Suppressor macrophage treated with lipopolysaccharide for 4 hours (primary cell): ENCODE results near the gene SMIM1.
A peak's percentile ranks its signal among the peaks of the same experiment; 100 is the strongest.

Experiments
- DNase-seq: peaks from one replicate; pipeline ENCODE4 v3.0.0-alpha.2; 2020

SMIM1 gene, protein sequence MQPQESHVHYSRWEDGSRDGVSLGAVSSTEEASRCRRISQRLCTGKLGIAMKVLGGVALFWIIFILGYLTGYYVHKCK

DNA sequence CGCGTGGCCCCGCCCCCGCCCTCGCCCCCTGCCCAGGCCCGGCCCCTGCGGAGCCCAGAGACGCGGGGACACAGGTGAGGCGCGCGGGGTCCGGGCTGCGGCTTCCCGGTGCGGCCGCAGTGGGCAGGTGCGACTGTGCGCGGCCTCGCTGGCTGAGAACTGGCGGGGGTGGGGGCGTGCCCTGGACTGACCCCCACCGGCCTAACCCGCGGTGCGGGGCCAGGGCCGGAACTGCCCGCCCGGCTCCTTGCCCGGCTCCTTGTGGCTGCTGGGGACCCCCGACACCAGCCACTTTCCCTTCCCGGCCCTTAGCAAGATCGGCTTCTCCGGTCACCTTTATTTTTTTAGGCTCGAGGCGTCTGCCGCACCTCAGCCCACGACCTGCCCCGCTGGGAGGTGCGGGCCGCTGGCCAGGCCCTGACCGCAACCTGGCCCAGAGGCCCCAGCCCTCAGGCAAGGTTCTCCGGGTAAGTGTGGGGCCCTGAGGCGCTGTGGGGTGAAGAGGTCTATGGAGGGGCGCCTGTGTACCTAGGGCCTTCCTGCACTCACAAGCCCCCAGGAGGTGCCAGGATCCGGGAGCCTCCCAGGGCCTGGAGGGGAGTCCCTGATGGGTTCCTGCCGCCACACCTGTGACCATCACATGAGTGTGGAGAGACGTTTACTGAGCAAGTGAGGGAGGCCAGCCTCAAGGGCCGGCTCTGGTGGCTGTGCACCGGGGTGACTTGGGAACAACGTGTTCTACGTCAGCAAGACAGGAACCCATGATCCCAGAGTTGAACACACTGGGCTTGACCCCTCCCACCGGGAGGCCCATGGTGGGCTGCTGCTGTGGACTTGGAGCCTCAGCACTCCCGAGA is at the start of gene SMIM1:
TSS of gene SMIM1 (plus strand) at position 35 of the 857 bp plus-strand sequence. CDS start 2,625 bp downstream, outside the sequence.
- DNase-seq = no peak

DNA sequence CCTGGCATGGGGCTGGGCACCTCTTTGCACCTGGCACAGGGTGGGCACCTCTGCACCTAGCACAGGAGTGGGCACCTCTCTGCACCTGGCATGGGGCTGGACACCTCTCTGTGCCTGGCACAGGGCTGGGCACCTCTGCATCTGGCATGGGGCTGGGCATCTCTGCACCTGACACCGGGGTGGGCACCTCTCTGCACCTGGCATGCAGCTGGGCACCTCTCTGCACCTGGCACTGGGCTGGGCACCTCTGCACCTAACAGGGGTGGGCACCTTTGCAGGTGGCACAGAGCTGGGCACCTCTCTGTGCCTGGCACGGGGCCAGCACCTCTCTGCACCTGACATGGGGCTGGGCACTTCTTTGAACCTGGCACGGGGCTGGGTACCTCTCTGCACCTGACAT is 49.7 kb upstream of the SMIM1 start:
- no peak for DNase-seq

DNA sequence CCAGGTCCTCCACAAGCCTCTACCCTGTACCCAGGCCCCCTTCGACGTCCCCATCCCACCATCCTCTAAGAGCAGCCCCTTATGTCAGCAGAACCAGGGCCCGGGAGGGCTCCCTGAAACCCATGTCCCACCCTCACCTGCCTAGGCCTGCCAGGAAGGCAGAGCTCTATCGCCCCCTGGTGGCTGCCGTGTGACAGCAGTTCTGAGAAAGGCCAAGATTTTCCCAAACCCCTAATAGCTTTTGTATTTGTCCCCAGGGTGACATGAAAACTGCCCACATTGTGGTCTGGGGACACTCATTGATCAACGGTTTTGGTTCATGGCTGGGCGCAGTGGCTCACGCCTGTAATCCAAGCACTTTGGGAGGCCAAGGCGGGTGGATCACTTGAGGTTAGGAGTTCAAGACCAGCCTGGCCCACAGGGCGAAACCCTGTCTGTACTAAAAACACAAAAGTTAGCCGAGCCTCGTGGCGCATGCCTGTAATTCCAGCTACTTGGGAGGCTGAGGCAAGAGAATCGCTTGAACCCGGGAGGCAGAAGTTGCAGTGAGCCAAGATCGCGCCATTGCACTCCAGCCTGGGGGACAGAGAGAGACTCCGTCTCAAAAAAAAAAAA is 48.0 kb upstream of the SMIM1 start:
- peak; percentile 80 for DNase-seq

DNA sequence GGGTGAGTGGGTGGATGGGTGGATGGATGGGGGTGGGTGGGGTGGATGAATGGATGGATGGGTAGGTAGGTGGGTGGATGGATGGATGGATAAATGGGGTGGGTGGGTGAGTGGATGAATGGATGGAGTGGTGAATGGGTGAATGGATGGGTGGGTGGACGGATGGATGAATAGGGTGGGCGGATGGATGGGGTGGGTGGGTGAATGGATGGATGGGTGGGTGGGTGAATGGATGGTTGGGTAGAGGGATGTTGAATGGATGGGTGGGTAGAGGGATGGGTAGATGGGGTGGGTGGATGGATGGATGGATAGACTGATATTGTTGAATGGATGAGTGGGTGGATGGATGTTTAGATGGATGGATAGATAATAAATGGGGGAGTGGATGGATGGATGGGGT is 47.2 kb upstream of the SMIM1 start:
- no peak for DNase-seq

DNA sequence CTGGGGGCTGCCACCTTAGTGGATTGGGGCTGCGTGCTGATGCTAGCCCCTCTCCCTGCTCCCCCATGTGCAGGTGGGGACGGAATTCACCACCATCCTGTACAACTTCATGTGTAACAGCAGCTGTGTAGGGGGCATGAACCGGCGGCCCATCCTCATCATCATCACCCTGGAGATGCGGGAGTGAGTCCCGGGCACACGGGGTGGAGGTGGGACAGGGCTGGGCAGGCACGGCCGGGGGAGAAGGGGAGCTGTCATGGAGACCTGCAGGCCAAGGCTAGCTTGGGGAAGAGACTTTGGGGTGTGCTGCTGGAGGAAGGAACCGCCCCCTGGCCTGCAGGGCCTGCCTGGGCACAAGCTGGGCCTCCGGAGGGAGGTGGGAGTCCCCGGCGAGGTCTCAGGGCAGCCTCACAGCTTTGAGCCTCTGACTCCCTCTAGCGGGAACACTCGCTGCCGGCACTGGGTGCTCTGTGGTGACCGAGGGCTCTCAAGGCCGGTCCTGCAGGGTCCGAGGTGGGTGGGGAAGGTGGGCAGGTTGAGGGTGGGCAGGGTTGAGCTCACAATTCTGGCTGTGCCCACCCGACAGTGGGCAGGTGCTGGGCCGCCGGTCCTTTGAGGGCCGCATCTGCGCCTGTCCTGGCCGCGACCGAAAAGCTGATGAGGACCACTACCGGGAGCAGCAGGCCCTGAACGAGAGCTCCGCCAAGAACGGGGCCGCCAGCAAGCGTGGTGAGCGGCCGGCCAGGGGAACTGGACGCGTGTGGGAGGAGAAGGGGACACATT is 45.3 kb upstream of the SMIM1 start:
- DNase-seq = peak; percentile 31

DNA sequence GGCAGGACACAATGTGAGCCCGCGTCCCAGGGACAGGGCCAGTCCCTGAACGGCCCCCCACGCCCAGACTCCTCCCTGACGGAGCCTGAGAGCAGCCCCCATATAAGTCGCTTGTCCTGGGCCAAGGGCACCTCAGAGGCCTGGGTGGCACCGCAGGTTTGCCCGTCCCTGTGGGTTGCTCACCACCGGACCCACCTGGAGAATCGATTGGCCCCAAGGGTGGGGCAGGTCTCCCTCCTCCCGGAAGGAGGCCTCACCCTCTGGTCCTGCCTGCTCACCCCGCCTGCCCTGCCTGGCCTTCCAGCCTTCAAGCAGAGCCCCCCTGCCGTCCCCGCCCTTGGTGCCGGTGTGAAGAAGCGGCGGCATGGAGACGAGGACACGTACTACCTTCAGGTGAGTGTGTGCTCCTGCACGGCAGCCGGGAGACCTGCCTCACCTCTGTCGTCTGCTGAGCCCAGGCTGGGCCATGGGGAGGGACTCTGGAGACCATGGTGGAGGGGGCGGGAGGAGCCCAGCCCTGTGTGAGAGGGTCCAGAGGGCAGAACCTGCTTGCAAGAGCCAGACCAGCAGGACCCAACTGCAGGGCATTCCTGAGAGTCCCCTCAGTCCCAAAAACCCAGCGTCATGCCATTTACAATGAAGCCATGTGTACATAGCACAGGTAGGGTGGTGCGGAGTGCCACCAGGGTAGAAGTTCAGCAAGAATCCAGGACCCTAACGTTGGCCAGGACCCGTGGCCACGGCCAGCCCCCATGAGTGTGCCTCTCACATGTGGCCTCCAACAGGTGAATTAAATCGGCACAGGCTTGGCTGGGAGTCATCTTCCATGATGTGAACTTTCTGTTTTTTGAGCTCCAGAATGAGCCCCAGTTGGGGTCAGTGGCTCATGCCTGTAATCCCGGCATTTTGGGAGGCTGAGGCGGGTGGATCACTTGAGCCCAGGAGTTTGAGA is 44.4 kb upstream of the SMIM1 start:
- no peak for DNase-seq

DNA sequence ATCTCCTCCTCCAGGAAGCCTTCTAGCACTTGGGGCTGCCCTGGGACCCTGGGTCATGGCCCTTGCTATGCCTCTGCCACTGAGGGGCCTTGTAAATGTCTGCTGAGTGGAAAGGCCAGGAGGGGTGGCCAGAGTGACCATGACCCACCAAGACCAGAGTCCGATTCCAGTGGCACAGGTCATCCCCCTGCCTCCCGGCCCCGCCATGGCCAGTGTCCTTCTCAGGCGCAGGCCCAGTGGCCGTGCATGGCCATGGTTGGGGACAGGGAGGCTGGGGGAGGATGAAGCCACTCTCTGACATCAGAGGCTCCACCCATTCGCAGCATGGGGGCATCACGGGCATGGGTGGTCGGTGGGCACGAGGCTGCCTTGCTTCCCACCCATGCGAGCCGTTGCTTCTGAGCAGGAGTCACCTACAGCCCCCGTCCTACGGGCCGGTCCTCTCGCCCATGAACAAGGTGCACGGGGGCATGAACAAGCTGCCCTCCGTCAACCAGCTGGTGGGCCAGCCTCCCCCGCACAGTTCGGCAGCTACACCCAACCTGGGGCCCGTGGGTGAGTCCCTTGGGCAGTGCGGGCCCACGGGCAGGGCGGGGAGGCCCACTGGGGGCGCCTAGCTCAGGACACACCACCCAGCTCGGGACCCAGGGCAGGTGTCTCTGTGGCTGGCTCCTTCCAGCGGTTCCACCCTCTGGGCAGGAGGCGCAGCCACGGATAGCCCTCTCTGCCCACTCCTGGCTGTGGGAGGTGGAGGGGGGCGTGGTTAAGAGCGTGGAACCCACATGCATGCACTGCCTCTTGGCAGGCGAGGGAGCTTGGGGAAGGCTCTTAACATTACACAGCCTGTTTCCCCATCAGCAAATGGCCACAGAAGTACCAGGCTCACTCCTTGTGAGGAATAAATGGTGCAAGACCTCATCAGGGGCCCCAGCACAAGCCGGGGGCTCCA is 42.7 kb upstream of the SMIM1 start:
- no peak for DNase-seq

DNA sequence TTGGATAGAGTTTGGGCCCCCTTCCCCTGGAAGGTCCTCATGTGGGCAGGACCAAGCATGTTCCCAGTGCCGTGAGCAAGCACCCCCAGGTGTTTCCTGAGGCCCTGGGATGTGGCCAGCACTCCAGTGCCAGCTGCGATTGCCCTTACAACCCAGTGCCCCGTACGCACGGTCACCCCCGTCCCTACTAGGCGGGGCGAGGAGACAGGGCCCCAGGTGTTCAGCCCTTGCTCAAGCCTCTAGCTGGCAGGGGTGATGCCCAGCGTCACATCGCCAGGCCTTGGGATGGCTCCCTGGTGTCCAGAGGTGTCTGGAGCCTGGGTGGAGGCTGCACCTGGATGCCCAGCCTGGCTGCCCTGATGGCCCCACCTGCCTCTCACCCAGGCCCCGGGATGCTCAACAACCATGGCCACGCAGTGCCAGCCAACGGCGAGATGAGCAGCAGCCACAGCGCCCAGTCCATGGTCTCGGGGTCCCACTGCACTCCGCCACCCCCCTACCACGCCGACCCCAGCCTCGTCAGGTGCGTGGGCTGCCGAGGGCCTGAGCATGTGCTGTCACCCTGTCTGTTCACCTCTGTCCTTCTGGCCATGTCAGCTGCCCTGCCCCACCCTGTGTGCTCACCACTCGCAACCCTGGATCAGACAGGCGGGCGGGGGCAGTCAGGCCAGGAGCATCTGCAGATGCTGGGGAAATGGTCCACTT is 41.9 kb upstream of the SMIM1 start:
- DNase-seq = no peak

DNA sequence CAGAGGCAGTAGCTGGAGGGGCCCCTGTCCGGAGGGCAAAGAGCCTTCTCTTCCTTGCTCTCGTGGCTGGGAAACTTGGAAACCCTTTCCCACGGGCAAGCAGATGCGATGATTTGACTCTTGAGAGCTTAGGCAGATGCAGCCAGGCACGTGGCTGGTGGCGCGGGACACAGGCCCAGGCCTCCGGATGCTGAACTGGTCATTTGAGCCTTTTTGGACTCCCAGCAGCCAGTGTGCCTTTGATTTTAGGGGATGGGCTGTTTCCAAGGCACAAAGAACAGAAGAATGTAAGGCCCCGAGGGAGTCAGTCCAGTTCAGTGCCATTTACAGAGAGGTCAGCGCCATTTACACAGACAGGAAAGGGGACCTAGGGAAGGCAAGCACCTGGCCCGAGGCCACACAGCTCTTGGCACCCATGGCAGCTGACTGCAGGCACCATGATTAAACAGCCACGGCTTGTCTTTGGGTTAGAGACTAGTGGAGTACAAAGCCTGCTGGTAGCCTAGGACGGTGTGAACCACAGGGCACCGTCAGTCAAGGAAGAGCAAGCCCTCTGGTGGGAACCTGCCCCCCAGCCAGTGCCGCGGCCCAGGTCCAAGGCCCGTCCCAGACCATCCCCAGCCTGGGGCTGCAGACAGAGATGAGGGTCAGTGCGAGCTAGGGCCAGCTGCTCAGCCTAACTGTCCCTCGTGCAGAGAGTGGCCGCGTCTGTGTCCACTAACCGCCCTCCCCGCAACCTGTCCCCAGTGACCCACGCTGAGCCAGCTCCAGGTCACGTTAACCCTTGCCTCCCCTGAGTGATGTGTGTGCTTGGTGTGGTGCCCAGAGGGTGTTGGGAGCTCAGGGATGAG is 40.7 kb upstream of the SMIM1 start:
- no peak for DNase-seq

DNA sequence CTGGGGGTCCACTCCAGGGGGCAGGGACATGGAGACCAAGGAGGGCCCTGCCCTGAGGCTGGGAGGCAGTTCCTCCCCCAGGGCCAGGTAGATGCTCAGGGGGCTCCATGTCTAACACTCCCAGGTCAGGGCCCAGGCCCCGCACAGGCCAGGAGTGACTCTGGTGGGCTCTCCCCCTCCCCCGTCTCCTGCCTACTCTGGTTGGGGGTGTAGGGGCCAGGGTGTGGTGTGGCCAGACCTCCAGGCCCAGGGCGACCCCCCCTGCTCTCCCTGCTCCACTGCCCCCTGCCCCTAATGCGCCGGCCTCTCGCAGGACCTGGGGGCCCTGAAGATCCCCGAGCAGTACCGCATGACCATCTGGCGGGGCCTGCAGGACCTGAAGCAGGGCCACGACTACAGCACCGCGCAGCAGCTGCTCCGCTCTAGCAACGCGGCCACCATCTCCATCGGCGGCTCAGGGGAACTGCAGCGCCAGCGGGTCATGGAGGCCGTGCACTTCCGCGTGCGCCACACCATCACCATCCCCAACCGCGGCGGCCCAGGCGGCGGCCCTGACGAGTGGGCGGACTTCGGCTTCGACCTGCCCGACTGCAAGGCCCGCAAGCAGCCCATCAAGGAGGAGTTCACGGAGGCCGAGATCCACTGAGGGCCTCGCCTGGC is 40.0 kb upstream of the SMIM1 start:
- no peak for DNase-seq

DNA sequence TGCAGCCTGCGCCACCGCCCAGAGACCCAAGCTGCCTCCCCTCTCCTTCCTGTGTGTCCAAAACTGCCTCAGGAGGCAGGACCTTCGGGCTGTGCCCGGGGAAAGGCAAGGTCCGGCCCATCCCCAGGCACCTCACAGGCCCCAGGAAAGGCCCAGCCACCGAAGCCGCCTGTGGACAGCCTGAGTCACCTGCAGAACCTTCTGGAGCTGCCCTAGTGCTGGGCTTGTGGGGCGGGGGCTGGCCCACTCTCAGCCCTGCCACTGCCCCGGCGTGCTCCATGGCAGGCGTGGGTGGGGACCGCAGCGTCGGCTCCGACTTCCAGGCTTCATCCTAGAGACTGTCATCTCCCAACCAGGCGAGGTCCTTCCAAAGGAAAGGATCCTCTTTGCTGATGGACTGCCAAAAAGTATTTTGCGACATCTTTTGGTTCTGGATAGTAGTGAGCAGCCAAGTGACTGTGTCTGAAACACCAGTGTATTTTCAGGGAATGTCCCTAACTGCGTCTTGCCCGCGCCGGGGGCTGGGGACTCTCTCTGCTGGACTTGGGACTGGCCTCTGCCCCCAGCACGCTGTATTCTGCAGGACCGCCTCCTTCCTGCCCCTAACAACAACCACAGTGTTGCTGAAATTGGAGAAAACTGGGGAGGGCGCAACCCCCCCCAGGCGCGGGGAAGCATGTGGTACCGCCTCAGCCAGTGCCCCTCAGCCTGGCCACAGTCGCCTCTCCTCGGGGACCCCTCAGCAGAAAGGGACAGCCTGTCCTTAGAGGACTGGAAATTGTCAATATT is 39.3 kb upstream of the SMIM1 start:
- no peak for DNase-seq

DNA sequence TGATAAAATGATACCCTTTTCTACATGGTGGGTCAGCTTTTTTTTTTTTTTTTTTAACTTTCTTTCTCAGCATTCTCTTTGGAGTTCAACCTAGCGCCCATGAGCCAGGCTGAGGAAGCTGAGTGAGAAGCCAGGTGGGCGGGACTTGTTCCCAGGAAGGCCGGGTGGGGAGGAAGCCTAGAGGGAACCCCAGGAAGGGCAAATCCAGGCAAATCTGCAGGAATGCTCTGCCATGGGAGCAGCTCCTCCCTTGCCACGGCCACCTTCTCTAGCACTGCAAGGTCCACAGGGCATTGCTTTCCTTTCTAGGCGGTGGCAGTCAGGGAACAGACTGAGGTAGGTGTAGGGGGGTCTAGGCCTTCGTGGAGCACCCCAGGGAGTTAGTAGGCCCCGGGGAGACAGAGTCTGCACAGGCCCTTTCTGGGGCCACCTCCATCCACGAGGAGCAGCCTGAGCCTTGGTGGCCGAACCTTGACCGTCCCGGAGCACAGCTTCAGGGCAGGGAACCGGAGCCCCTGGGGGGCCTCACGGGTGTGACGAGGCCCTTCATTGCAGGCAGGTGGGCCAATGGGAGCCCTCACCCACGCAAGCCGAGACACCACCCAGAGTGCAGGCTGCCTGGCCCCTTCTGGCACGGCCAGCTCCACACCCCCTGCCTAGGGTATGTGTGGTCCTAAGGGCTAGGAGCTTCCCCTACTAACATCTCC is 38.5 kb upstream of the SMIM1 start:
- no peak for DNase-seq

DNA sequence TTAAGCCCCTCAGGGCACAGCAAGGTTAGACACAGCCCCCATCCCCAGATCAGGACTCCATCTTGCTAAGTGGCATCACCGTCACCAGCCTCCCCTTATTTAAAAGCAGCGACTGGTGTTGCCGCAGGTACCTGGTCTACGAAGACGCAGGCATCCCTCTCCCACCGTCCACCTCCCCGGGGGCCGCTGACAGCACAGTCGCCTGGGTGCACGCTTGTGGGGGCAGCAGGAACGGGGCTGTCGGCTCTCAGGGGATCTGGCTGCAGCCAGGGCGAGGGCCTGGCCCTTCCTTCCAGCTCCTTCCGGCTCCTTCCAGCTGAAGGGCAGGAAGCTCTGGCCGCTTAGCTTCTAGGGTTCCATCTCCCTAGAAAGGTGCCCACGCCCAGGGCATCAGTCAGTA is 37.9 kb upstream of the SMIM1 start:
- DNase-seq = no peak

DNA sequence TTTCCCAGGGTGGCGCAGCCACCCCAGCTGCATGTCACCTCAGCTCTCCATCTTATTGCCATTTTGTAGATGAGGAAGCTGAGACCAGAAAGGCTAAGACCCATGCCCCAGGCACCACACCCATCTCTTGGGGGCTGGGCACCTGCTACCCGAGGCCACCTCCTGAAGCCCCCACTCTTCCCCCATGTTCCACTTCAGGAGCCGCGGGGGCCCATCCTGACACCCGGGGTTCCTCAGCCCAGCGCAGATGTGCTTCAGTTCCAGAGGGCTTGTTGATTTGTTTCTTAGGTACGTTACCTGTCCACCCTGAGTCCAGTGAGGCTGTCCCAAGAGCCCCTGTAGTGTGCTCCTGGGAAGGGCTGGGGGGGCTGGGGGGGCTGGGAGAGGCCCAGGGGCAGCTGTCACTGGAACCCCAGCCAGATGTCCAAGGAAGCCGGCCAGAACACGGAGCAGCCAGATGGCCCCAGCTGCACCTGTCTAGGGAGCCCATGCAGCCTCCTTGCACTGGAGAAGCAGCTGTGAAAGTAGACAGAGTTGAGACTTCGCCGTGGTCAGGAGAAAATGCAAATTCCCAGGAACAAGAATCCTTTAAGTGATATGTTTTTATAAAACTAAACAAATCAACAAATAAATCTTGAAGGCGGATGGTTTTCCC is 37.4 kb upstream of the SMIM1 start:
- DNase-seq = no peak

DNA sequence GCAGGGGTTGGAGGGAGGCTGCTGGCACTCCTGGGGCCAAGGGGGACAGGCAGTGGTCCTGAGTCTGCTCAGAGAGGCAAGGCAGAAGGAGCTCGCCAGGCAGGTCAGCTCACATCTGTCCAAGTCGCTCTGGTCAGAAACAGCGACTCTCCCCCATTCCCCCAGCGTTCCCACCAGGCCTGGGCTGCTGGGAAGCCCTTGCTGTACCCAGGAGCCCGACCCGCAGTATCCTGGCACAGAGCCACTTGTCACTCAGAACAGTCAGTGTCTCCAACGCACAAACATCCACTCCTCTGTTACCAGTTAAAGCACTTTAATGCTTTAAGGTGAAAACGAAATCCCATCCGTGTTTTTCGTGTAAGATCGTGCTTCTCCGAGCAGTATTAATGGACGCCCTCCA is 36.9 kb upstream of the SMIM1 start:
- no peak for DNase-seq

DNA sequence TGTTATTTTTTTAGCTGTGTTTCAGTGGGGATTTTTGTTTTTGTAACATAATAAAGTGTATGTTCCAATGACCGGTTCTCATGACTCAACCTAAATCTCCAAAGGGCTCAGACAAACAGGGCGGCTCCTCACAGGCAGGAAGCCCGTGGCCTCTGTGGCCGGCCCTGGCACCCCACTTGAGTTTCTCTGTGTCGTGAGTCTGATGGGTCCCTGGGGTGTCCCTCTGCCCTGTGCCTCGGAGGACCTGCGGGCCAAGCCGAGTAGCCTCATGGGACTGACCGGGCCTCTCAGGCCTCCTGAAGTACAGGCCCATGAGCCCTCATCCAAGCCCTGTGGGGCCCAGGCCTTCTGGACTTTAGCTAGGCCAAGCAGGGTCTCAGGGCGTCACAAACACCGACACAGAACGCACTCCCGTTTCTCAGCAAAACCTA is 36.4 kb upstream of the SMIM1 start:
- DNase-seq = no peak

DNA sequence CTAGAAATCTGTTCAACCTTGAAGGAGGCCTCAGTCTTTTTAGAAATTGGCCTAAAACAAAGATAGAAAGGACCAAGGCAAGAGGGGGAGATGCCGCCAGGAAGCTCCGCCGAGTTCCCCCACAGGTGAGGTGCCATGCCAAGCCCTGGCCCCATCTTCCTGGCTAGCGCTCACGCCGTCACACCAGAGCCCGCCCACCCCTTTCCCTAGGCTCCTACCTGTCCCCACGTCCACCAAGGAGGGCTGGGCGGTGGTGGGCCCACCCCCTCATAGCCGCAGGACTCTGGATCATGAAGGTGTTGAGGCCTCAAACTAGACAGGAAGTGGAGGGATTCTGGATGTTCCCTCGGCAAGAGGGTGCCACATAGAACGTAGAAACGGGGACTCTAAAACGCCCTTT is 35.8 kb upstream of the SMIM1 start:
- no peak for DNase-seq
